GM18499 (cell line): ENCODE data around the gene CD79B.

Experiments
- ATAC-seq: cut with Tn5 transposase; IDR thresholded peaks from one replicate; pipeline ENCODE4 v1.9.1; 2021; ENCODE audit warnings: moderate number of reproducible peaks; ENCODE audit not compliant: insufficient read depth, unreplicated experiment

Gene CD79B

GRCh38 chr17:63931981-63932561 is at the start of gene CD79B:
TSS of gene CD79B (minus strand) at chr17:63932331. CDS start at chr17:63932261, 70 bp downstream.
- ATAC-seq = no peak

DNA sequence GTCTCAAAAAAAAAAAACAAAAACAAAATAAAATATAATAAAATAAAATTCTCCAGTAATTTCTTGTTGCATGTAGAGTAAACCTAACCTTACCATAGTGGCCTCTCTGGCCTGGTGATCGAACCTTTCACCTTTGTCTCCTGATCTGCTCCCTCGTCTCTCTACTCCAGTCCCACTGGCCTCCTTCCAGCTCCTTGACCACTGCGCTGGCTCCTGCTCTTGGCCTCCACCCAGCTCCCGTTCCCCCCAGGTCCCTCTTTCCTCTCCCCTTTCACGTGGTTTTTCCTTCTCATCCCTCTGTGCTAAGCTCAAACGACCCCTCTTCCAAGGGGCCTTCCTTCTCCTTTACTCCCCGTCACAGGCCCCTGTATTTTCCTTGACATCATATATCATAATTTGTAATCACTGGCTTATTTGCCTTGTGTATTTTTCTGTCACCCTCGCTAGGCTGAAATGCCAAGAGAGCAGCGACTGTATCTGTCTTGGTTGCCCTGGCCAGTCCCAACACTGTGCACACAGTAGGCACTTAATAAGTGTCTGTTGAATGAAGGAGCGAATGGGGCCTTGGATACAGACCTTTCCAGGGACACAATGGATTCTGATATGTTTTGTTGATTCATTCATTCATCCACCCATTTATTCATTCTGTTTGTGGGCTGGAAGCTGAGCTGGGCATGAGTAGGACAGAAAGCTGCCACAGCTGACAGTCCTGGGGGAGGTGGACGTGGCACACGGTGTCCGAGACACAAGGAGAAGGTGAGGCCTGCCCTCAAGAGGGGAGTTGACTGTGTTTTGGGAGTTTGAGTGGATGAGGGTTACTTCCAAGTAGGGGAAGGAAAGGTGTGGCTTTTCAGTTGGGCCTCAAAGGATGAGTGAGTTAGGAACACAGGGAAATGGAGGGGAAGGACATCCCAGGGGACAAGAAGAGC is 46.4 kb upstream of the CD79B start:
- no peak for ATAC-seq

DNA sequence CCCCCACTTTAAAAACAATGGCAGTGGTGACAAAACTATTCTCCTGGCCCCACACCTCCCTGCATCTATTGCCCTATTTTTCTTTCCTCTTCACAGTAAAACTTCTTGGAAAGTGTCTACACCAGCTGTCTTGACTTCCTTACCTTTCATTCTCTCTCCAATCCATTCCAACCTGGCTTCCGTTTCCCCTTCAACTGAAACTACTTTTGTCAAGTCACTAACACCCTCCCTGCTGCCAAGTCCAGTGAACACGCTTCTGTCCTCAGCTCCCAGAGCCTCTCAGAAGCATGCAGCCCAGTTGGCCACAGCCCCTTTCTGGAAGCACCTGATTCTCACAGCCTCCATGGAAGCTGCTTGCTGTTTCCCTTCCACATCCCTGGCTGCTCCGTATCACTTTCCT is 44.6 kb upstream of the CD79B start:
- no peak for ATAC-seq

DNA sequence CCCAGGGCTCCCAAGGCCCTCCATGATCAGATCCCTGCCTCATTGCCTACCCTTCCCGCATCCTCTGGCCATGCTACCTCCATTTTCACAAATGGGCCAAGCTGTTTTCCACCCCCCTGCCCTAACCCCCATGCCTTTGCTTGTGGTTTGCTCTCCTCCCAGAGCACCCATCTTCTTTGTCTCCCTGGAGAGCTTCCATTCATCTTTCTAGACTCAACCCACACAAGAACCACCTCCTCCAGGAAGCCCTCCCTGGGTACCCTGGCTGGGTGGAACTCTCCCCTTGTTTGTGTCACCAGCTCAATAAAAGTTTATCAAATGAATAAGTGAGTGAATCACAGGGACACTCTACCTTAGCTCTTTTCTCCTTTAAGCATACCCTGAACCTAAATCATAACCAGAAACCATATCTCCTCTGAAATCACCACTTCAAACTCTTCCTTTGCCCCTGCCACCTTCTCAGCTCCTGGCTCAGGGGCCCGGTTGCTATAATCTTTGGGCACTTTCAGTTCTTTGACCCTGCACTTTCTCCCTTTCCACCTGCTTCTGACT is 43.5 kb upstream of the CD79B start:
- ATAC-seq = no peak

DNA sequence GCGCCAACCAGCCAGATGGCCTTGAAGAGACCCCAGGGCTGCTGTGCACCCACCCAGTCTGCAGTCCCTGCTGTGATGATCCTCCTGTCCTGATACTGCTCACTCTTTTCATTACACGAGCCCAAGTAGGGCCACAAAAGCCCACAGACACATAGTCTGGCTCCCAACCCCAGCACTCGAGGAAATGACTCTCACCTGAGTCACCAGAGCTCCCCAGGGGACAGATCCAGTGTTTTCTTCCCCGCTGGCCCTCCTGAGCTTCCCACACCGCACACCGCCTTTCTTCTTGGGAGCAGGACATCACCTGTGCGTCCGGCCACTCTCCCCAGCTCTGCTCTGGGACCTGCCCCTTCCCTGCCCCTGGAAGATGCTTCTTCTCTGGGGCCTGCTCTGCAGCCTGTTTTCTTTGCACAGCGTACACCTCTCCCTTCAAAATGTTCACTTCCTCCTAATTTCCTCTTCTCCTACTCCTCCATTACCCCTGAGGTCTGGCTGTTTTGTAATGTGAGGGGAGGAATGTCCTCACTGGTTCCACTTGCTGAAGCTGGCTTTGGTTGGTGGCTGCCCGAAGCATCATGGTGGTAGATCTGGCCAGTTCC is 42.6 kb upstream of the CD79B start:
- ATAC-seq = no peak

GRCh38 chr17:63973930-63974593 is 41.9 kb upstream of the CD79B start:
- ATAC-seq = no peak

DNA sequence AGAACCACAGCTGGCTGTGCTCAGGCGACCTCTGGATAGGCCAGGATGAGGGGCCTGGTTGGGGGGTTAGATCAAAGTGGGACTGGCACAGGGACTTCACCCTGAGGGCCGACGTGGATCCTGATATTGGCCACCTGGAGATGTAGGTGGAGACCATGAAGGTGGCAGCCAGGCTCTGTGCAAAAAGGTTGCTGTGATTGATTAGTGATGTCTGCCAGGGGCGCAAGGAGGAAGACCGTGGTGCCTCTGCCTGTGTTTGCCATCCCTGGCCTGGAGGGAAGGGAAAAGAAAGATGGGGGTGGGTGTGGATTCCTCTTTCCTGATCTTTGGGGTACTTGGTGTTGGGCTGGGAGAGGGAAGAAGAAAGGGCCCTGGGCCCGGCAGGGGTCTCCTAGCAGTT is 41.1 kb upstream of the CD79B start:
- ATAC-seq = no peak

GRCh38 chr17:63972796-63973195 is 40.7 kb upstream of the CD79B start, which contains the start of gene SCN4A:
TSS of gene SCN4A (minus strand) at chr17:63972918. CDS start at chr17:63972841, 77 bp downstream.
- no peak for ATAC-seq

DNA sequence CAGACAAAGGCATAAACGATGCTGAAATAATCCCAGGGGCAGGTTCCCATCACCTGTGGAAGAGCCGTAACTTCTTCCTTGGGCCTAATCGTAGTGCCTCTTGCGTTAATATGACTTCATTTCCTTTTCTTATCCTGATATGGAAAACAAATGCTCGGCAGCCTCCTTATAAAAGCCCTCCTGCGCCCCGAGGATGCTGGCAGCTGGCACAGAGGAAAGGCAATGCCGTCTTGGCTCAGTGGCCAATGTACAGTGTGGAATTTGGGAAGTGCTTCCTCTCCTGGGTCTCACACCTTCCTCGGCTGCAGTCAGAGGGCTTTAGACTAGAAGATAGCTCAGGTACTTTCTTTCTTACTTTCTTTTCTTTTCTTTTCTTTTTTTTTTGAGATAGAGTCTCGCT is 37.1 kb upstream of the CD79B start:
- no peak for ATAC-seq

GRCh38 chr17:63967953-63968352 is 35.8 kb upstream of the CD79B start:
- no peak for ATAC-seq

GRCh38 chr17:63966646-63967264 is 34.6 kb upstream of the CD79B start:
- no peak for ATAC-seq

GRCh38 chr17:63963123-63963522 is 31.0 kb upstream of the CD79B start:
- no peak for ATAC-seq

DNA sequence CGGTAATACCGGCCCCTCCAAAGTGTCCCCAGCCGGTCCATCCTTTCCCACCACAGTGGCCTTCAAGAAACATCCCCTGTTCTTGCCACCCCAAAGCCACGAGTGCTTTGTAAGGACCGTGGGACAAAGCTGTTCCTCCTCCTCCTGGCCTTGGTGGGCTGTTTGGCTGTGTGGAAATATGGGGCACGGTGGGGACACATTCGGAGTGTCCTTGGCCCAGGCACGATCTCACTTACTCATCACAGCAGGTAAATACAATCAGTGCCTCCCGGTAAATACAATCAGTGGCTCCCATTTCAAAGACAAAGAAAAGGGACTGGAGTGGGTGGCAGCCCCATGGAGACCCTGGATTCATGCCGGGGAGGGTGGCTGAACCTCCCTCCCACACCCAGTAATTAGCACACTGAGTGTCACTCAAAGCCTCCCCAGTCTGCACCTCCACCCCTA is 30.2 kb upstream of the CD79B start:
- ATAC-seq = no peak

DNA sequence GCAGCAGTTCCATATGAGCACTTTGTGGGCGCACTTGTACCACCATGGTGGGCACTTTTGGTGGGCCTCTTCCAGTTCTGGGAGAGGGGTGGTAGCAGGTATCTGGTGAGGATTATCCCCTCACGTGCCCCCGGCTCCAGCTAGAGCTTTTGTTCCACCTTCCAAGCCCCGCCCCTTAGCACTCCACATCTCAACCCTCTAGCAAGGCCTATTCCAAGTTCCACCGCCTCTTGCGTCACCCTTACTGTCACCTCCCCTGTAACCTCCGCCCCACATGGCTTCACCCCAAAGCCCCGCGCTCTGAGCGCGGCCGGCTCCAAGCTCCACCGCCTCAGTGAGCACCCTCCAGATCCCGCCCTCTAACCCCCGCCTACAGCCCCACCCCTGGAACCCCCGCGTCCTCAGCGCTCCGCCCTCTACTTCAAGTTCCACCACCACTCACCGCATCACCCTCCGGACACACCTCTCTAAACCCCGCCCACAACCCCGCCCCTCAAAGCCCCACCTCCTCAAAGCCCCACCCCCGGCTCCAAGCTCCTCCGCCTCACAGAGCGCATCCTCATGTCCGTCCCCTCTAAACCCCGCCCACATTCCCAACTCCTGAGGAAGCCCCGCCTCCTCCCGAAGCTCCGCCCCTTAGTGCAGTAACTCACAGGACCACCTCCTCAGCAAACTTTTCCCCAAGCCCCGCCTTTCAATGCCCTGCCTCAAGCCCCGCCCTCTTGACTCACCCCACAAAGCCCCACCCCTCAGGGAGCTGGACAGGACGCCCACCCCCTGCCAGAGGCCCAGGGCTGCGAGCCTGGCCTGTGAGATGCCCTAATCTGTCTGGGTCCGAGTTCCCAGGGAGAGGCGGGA is 29.5 kb upstream of the CD79B start:
- ATAC-seq = no peak

- no peak for ATAC-seq
Measured at GRCh38 chr17:63960430-63960829, 28.3 kb upstream of the CD79B start.

DNA sequence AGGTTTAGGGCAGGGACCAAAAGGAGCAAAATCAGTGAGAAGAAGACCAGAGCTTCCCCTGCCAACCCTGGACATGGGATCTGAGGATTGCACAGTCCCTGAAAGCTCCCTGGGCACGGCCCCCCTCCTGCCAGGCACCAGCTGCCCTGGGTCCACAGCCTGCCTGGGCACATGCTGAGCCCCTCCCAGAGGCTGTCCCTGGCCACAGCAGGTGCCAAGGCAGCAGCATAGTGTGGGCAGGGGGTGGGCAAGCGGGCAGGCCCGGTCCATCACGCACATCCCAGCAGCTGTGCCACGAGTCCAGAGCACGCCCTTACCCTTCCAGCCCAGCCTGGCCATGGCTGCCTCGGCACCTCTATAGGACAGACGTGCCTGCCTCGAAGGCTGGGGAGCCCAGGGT is 27.9 kb upstream of the CD79B start:
- no peak for ATAC-seq

DNA sequence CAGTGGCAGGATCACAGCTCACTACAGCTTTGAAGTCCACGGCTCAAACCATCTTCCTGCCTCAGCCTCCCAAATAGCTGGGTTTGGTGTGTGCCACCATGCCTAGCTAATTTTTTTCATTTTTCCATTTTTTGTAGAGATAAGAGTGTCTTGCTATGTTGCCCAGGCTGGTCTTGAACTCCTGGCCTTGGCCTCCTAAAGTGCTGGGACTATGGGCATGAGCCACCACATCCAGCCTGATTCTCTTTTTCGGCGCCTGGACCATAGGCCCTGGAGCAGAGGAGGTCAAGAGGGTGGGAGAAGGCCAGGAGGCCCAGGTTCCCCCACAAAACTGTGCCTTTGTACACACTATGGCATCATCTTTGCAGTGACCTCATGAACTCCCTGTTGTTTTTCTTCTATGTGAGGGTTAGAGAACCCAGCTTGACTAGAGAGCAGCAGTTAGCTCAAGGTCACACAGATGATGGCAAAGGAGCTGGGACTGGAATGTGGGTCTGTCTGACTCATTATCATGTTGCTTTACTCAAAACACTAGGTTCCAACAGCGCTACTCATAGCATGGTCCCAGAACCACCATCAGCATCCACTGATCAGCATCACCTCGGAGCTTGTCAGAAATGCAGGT is 24.3 kb upstream of the CD79B start:
- no peak for ATAC-seq

- no peak for ATAC-seq
Measured at GRCh38 chr17:63955791-63956190, 23.7 kb upstream of the CD79B start.

DNA sequence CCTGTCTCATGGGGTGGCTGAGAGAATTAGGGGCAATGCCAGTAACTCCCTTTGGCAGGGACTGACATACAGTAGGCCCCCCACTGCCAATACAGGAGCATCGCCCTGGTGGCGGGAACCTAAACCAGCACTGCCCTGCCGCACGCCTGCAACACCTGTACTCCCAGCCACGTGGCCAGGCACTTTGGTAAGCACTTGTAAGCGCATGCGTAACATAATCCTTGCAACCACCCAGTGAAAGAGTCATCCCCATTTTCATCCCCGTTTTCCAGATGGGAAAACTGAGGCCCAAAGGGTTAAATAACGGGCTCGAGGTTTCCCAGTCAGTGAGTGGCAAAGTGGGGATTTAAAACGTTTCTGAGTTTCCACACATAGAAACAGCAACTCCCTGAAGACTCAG is 23.1 kb upstream of the CD79B start:
- ATAC-seq = no peak
